ENCODE results near the gene TMEM190.

DNA sequence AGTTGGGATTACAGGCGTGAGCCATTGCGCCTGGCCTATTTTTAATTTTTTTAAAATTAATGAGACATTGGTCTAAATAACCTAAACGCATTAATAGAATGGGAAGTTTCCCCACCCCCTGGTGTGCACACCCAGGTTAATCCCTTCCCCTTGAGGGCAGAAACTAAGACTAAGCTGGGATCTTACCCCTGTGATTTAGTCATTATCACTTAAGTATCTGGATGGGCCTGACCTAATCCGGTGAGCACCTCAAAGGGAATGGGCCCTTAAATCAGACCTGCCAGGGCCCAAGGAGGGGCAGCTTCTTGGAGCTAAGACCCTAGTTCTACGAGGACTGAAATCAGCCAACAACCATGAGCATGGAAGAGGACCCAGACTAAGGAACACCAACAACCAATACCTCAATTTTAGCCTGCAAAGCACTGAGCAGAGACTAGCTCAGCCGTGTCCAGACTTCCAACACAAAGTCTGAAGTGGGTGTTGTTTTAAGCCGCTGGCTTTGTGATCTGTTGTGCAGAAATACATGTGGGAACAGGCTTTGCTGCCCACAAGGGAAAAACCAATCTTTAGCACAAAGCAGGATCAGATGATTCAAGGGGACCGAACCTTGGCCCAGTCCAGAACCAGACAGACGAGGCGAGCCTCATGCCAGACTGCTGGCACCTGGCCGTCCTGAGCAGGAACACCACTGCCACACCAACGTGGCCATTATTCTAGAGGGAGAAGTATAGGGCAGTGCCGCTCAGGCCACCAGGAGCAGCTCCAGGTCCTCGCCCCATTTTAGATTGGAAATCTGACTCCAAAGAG is 23.9 kb downstream of the TMEM190 start:
- TF ChIP-seq, protein P1, sequence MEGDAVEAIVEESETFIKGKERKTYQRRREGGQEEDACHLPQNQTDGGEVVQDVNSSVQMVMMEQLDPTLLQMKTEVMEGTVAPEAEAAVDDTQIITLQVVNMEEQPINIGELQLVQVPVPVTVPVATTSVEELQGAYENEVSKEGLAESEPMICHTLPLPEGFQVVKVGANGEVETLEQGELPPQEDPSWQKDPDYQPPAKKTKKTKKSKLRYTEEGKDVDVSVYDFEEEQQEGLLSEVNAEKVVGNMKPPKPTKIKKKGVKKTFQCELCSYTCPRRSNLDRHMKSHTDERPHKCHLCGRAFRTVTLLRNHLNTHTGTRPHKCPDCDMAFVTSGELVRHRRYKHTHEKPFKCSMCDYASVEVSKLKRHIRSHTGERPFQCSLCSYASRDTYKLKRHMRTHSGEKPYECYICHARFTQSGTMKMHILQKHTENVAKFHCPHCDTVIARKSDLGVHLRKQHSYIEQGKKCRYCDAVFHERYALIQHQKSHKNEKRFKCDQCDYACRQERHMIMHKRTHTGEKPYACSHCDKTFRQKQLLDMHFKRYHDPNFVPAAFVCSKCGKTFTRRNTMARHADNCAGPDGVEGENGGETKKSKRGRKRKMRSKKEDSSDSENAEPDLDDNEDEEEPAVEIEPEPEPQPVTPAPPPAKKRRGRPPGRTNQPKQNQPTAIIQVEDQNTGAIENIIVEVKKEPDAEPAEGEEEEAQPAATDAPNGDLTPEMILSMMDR (conservative IDR thresholded peaks at IDR 0.05) = no peak
- TF ChIP-seq EZH2 (IDR thresholded peaks at IDR 0.05; ENCODE audit: low read depth) = no peak

Data from PC-9 (cell line).